GM23338 (cell line): ENCODE results near the gene SLC25A29.

Experiments
- JUNB ChIP-seq: IDR thresholded peaks from one replicate; pipeline ENCODE4 v1.6.1; 2016; ENCODE audit warnings: antibody characterized with exemption; ENCODE audit not compliant: unreplicated experiment
- TF ChIP-seq, protein P1 (sequence below), 2 experiments: fragments of 200-600 bp in 1 of 2; sonication (generic) in 1 of 2; conservative IDR thresholded peaks; 2 replicates each; pipeline versions ENCODE4 v1.5.1 to v1.6.1; 2016 to 2017; ENCODE audit warnings: antibody characterized with exemption in 2 of 2, low read depth in 2 of 2, mild to moderate bottlenecking in 2 of 2, moderate library complexity in 1 of 2

DNA sequence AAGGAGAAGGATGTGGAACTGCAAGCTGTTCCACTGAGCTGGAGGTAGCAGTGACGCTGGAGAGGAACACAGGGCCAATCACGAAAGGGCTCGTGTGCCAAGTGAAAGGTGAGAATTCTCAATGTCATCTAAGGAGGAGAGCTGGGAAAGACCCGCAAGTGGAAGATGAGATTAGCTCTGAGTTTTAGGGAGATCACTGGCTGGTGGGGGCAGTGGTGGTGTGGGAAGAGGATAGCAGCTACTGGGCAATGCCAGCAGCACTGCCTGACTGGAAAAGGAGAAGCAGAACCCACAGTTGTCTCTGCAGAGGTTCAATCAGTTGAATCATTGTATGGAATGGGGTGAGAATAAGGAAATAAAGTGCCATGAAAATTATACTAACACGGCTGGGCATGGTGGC, 44.7 kb upstream of the SLC25A29 start:
- no peak for TF ChIP-seq JUNB
- TF ChIP-seq, protein P1, sequence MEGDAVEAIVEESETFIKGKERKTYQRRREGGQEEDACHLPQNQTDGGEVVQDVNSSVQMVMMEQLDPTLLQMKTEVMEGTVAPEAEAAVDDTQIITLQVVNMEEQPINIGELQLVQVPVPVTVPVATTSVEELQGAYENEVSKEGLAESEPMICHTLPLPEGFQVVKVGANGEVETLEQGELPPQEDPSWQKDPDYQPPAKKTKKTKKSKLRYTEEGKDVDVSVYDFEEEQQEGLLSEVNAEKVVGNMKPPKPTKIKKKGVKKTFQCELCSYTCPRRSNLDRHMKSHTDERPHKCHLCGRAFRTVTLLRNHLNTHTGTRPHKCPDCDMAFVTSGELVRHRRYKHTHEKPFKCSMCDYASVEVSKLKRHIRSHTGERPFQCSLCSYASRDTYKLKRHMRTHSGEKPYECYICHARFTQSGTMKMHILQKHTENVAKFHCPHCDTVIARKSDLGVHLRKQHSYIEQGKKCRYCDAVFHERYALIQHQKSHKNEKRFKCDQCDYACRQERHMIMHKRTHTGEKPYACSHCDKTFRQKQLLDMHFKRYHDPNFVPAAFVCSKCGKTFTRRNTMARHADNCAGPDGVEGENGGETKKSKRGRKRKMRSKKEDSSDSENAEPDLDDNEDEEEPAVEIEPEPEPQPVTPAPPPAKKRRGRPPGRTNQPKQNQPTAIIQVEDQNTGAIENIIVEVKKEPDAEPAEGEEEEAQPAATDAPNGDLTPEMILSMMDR (conservative IDR thresholded peaks at IDR 0.05; ENCODE audit: low read depth in 2 of 2), result no peak
